ENCODE data around the gene TRMT10B.

The TRMT10B gene, protein sequence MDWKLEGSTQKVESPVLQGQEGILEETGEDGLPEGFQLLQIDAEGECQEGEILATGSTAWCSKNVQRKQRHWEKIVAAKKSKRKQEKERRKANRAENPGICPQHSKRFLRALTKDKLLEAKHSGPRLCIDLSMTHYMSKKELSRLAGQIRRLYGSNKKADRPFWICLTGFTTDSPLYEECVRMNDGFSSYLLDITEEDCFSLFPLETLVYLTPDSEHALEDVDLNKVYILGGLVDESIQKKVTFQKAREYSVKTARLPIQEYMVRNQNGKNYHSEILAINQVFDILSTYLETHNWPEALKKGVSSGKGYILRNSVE

DNA sequence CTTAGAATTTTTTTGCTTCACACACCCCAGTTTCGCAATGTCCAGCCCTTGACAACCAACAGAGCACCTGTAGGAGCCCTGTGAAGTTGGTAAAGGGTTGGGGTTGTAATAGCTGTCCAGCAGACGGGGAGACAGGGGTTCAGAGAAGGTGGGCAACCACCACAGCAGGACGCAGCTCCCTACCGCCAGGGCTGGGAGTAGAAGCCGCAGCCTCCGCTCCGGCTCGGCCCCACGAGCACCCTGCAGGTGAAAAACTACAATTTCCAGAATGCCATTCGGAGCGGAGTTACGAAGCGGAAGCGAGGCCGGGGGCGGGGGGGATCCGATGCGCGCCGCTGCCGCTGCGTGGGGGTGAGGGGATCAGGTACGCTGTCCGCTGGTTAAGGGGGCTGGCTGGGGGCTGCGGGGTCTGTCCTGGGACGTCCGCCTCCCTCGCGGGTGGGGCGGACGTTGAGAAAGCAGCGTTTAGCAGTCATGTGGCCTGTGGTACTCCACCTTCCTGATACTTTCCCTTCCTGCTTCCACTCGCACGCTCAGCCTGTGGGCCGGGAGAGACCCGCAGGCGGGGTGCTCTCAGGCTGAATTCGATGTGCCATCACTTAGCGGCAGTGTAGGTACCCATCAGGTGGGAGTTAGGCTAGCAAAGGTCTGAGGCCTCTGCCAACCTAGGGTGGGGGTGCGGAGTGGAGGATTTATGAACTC is at the start of gene TRMT10B:
TSS of gene TRMT10B (plus strand) at position 317 of the 702 bp plus-strand sequence. CDS start 8,127 bp downstream, outside the sequence.
- Histone ChIP-seq H3K27ac (peak within 1 kb of the TSS; percentile 88), H3K36me3 (peaks cover 9% of the 10 kb centered on the region; the same call in 1 of the 2 replicates), H3K27me3 (no peaks in the 10 kb centered on the region), H3K9ac (peak within 1 kb of the TSS; percentile 88), H3K4me1 (peaks cover 13% of the 10 kb centered on the region), H4K20me1 (no peaks in the 10 kb centered on the region), H3K9me3 (no peaks in the 10 kb centered on the region; the same call in 1 of the 2 replicates), H3K4me2 (peak within 1 kb of the TSS; percentile 88), H3K4me3 (peak within 1 kb of the TSS; percentile 81)
- peak; percentile 68; the same call in 1 of the 2 replicates for TF ChIP-seq Cebpa-rat (IDR thresholded peaks at IDR 0.05)

DNA sequence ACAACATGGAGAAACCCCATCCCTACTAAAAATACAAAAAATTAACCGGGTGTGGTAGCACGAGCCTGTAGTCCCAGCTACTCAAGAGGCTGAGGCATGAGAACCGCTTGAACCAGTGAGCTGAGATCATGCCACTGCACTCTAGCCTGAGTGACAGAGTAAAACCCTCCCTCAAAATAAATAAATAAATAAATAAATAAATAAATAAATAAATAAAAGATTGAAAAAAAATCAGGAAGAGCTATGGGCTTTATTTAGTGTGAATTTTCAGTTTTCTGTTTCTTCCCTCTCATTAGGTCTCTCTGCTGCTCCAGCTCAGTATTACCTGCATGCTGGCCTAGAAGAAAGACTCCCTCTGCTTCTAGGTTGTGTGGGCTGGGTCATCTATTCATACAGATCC is 47.8 kb upstream of the TRMT10B start:
- Histone ChIP-seq H3K4me2 (no peak overlapping the region), H4K20me1 (no peaks in the 10 kb centered on the region), H3K4me3 (no peak overlapping the region), H3K4me1 (peaks cover 18% of the 10 kb centered on the region), H3K36me3 (no peaks in the 10 kb centered on the region), H3K27ac (no peak overlapping the region), H3K9me3 (no peaks in the 10 kb centered on the region), H3K9ac (no peak overlapping the region), H3K27me3 (no peaks in the 10 kb centered on the region)
- no peak for TF ChIP-seq Cebpa-rat (IDR thresholded peaks at IDR 0.05)

DNA sequence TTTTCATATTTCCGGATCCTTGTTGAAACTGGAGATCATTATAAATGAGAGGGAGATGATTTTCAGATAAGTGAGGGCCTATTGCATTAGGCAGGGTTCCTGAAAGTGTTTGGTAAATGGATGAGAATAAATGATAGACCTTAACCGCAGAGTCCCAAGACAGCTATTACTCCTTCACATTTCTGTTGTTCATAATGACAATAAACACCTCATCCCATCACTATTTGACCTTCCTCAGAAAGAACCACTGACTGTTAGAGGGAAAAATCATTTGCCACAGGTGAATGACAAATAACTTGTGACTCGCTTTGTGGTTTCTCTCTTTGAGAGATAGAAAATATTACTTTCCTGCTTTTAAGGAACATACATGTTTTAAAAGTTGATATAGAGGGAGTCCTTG is 47.3 kb upstream of the TRMT10B start:
- no peak overlapping the region for H3K4me2 ChIP-seq
- peaks cover 13% of the 10 kb centered on the region for H3K4me1 ChIP-seq
- no peaks in the 10 kb centered on the region for H3K27me3 ChIP-seq
- H3K27ac ChIP-seq = no peak overlapping the region
- TF ChIP-seq Cebpa-rat (IDR thresholded peaks at IDR 0.05) = no peak
- no peak overlapping the region for H3K9ac ChIP-seq
- H4K20me1 ChIP-seq = no peaks in the 10 kb centered on the region
- no peak overlapping the region for H3K4me3 ChIP-seq
- H3K9me3 ChIP-seq = no peaks in the 10 kb centered on the region
- no peaks in the 10 kb centered on the region for H3K36me3 ChIP-seq

DNA sequence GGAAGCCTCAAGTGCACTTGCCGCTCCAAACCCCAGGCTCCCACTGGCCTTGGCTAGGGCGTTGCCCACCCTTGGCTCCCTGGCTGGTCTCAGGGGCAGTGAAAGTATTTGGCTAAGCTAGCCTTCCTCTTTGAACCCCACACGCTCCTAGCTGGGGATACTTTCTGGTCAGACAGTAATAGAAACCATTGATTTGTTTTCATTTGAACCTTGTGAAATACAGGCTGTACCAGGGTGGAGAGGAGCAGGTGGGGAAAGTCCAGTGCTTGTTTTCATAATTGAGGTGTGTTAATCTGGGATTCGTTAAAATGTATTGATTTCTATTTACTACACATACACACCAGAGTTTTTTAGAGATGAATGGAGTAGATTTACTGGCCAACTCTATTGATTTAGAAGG is 45.9 kb upstream of the TRMT10B start:
- no peaks in the 10 kb centered on the region for H4K20me1 ChIP-seq
- no peak for TF ChIP-seq Cebpa-rat (IDR thresholded peaks at IDR 0.05)
- no peak overlapping the region for H3K4me2 ChIP-seq
- H3K4me1 ChIP-seq = 0 out of 2 replicates have a peak, but pooled peaks cover 8% of the 10 kb centered on the region
- no peaks in the 10 kb centered on the region for H3K9me3 ChIP-seq
- no peaks in the 10 kb centered on the region for H3K36me3 ChIP-seq
- H3K9ac ChIP-seq = no peak overlapping the region
- no peak overlapping the region for H3K27ac ChIP-seq
- no peak overlapping the region for H3K4me3 ChIP-seq
- no peaks in the 10 kb centered on the region for H3K27me3 ChIP-seq

DNA sequence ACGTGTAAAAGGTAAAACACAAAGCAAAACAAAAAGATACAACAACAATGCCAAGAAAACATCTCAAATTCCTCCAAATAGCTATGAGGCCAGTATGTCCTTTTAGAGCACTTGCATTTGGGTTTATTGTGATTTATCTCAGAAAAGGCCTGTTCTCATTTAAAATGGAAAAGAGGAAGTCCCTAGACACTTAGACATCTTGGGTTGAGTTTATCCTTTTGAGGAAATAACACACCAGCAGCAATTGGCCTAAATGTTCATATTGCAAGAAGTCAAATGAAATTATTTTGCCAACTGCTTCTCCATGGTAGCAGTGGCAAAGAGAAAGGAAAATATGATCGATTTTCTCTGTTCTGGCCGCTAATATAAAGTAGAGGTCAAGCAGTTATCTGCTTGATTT is 43.6 kb upstream of the TRMT10B start:
- H3K9me3 ChIP-seq = no peaks in the 10 kb centered on the region
- no peaks in the 10 kb centered on the region for H4K20me1 ChIP-seq
- H3K4me2 ChIP-seq = no peak overlapping the region
- H3K4me3 ChIP-seq = no peak overlapping the region
- 0 out of 2 replicates have a peak, but pooled peaks cover 8% of the 10 kb centered on the region for H3K4me1 ChIP-seq
- H3K9ac ChIP-seq = no peak overlapping the region
- TF ChIP-seq Cebpa-rat (IDR thresholded peaks at IDR 0.05) = no peak
- no peak overlapping the region for H3K27ac ChIP-seq
- H3K36me3 ChIP-seq = no peaks in the 10 kb centered on the region
- H3K27me3 ChIP-seq = no peaks in the 10 kb centered on the region

DNA sequence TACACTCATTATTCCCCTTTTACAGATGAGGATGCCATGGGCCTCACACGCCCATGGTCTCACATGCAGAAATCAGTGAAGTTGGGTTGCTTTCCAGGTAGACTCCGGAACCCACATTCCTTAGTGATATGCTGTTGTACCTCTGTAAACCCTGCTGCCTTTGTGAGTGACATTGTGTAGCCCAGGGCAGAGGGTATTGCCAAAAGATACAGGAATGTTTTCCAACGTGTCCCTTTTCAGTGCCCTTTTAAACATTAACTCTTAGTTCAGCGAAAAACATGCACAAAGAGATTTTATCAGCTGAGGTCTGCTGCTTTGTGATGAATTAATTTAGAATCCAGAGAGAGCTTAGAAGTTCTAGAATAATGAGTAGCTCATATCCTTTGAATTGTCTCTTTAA is 38.3 kb upstream of the TRMT10B start:
- TF ChIP-seq Cebpa-rat (IDR thresholded peaks at IDR 0.05) = no peak
- Histone ChIP-seq H3K9me3 (no peaks in the 10 kb centered on the region), H3K4me3 (no peak overlapping the region), H3K4me1 (0 out of 2 replicates have a peak, but pooled peaks cover under 1% of the 10 kb centered on the region), H4K20me1 (no peaks in the 10 kb centered on the region), H3K27me3 (no peaks in the 10 kb centered on the region), H3K4me2 (no peak overlapping the region), H3K27ac (no peak overlapping the region), H3K36me3 (no peaks in the 10 kb centered on the region), H3K9ac (no peak overlapping the region)

DNA sequence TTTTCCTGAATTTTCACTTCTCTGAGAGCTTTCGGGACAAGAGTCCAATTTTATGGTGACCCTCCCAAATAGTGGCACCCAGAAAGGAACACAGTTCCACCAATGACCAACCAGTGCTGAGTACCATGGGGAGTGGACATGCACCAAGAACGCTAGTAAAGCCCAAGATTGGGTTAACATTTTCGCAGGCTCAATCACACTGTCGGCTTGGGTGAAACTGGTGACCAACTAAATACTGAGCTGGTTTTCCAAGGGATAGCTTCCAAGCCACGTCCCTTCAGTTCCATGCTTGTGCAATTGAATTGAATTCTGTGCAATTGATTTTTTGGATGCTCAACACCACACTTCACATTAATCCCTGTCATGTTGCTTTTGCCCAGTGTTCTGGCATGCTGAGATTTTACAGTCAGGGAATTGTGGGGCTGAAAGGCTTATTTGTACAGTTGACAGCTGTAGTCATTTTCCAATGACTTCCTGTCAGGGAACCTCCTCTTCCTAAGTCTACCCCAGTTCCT is 37.6 kb upstream of the TRMT10B start:
- Histone ChIP-seq H3K4me2 (no peak overlapping the region), H3K4me3 (no peak overlapping the region), H3K9ac (no peak overlapping the region), H3K4me1 (peaks cover 4% of the 10 kb centered on the region; the same call in 1 of the 2 replicates), H3K27ac (no peak overlapping the region), H4K20me1 (no peaks in the 10 kb centered on the region), H3K36me3 (no peaks in the 10 kb centered on the region), H3K9me3 (no peaks in the 10 kb centered on the region), H3K27me3 (no peaks in the 10 kb centered on the region)
- no peak for TF ChIP-seq Cebpa-rat (IDR thresholded peaks at IDR 0.05)

DNA sequence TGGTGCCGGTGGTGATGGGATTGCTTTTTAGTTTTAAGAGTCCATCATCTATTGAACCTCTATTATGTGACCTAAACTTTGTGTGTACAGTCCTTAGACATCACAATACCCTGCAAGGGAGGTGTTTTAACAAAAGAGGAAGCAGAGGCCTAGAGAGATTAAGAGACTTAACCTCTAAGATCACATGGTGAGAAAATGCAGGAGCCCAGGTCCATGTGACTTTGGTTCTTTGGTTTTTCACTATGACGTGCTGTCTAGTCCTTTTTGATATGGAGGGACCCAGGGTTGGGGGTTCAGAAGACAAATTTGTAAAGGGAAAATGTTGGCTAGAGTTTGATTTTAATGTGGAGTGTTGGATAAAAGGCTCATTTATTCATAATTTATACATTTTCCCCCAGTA is 34.1 kb upstream of the TRMT10B start:
- no peak overlapping the region for H3K4me2 ChIP-seq
- no peaks in the 10 kb centered on the region for H4K20me1 ChIP-seq
- no peaks in the 10 kb centered on the region for H3K9me3 ChIP-seq
- no peak for TF ChIP-seq Cebpa-rat (IDR thresholded peaks at IDR 0.05)
- H3K27me3 ChIP-seq = no peaks in the 10 kb centered on the region
- no peak overlapping the region for H3K9ac ChIP-seq
- H3K27ac ChIP-seq = no peak overlapping the region
- no peak overlapping the region for H3K4me3 ChIP-seq
- H3K4me1 ChIP-seq = peaks cover 29% of the 10 kb centered on the region
- H3K36me3 ChIP-seq = no peaks in the 10 kb centered on the region

DNA sequence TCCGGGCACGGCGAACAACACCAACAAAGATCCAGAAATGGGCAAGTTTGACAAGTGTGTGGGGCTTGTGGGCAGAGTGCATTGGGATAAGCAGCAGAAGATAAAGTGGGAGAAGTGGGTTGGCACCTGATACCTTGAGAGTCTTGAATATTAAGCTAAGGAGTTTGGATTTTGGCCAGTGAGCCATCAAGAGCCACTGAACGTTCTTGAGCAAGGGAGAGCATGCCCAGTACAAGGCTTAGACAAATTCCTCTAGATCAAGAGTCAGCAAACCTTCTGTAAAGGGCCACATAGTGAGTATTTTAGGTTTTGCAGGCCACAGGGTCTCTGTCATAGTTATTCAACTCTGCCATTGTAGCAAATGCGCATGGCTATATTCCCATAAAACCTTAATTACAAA is 26.6 kb upstream of the TRMT10B start:
- H3K4me3 ChIP-seq = no peak overlapping the region
- H3K9me3 ChIP-seq = no peaks in the 10 kb centered on the region
- TF ChIP-seq Cebpa-rat (IDR thresholded peaks at IDR 0.05) = no peak
- no peak overlapping the region for H3K4me2 ChIP-seq
- no peaks in the 10 kb centered on the region for H3K27me3 ChIP-seq
- no peak overlapping the region for H3K27ac ChIP-seq
- no peaks in the 10 kb centered on the region for H4K20me1 ChIP-seq
- no peak overlapping the region for H3K9ac ChIP-seq
- H3K4me1 ChIP-seq = peaks cover 32% of the 10 kb centered on the region
- no peaks in the 10 kb centered on the region for H3K36me3 ChIP-seq

DNA sequence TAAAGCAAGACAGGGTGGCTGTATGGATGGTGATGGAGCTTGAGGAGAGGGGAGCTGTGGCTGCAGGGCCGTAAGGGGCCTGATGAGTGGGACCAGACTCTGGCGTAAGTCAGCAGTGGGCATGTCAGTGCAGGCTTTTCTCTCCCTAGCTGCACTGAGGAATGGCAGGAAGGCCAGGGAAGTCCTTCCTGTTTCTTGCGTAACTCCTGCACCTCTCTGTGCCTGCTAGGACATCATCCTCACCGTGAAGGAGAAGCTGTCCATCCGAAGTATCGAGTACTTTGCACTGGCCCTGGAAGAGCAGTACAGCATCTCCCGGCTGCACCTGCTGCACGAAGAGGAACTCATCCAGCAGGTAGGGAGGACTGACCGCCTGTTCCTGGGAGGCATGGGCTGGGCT is 24.1 kb upstream of the TRMT10B start:
- H3K4me1 ChIP-seq = peaks cover 27% of the 10 kb centered on the region
- no peak overlapping the region for H3K9ac ChIP-seq
- no peak overlapping the region for H3K27ac ChIP-seq
- no peaks in the 10 kb centered on the region for H4K20me1 ChIP-seq
- no peaks in the 10 kb centered on the region for H3K27me3 ChIP-seq
- no peak overlapping the region for H3K4me2 ChIP-seq
- H3K36me3 ChIP-seq = no peaks in the 10 kb centered on the region
- peak; percentile 50; the same call in 1 of the 2 replicates for TF ChIP-seq Cebpa-rat (IDR thresholded peaks at IDR 0.05)
- no peaks in the 10 kb centered on the region for H3K9me3 ChIP-seq
- no peak overlapping the region for H3K4me3 ChIP-seq
